Astrocyte of the hippocampus (primary cell): ENCODE measurements around the gene UGT2B28.
"Not testable (repeated sequence)": the region's sequence is repeated elsewhere in the genome, so short reads cannot be mapped to it uniquely, and the experiment has no call there.

Experiments used
- DNase-seq: peaks from one replicate; pipeline ENCODE4 v3.0.0; 2011; ENCODE audit warnings: low read depth, low spot score

UGT2B28 gene

GRCh38 chr4:69343558-69344420 is 63.5 kb downstream of the UGT2B28 start:
- DNase-seq: not testable (repeated sequence)
